G401.6 (cell line): ENCODE results near the gene FOXI3.
"Not testable (repeated sequence)": the region's sequence is repeated elsewhere in the genome, so short reads cannot be mapped to it uniquely, and the experiment has no call there.

ENCODE experiments used
- FAIRE-seq: peaks from 2 replicates; lab custom pipeline; 2012; peaks lifted over from hg19 to GRCh38; lab: Jason Lieb, UNC

FOXI3 gene

DNA sequence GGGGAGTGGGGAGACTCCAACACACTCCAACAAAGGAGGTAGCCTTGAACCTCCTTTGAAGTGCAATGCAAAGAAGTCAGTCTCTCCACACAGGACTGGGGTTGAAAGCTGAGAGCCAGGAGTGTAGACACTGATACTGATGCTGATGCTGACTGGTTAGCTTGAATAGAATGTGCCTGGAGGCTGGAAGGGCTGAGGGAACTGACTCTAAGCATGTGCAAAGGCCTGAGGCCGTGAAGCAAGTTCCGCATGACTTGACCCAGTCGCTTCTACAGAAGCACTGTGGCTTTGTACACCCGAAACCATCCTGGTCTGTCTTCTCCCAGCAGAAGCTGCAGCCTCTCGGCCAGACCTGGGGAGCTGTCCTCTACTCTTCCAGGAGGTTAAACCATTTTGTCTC lies 10.4 kb downstream of the FOXI3 start:
- no peak for FAIRE-seq

DNA sequence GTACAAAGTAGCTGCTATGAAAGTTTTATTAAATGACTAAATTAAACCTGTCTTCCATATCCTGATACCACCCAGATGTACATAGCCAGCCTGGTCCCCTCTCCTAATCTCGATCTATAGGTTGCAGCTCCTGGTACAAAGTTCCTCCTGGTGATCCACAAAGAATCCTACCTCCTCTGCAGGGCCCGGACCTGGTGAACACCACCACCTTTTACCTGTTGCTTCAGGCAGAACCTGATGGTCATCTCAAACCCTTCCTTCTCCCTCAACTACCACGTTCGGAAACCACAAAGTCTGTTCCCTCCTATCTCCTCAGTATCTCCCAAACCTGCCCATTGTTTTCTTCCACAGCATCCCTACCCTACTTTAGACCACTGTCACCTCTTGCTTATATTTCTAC lies 15.5 kb downstream of the FOXI3 start:
- no peak for FAIRE-seq

GRCh38 chr2:88429929-88430328 lies 22.6 kb downstream of the FOXI3 start:
- FAIRE-seq, result no peak

GRCh38 chr2:88423733-88424132 lies 28.8 kb downstream of the FOXI3 start:
- no peak for FAIRE-seq

DNA sequence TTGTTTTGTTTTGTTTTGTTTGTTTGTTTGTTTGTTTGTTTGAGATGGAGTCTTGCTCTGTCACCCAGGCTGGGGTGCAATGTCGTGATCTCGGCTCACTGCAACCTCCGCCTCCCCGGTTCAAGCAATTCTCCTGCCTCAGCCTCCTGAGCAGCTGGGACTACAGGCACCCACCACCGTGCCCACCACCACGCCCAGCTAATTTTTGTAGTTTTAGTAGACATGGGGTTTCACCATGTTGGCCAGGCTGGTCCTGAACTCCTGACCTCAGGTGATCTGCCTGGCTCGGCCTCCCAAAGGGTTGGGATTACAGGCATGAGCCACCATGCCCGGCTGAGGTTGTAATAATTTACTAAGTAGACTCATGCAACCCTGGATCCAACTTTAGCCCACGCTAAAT lies 33.4 kb downstream of the FOXI3 start:
- FAIRE-seq, result not testable (repeated sequence)

DNA sequence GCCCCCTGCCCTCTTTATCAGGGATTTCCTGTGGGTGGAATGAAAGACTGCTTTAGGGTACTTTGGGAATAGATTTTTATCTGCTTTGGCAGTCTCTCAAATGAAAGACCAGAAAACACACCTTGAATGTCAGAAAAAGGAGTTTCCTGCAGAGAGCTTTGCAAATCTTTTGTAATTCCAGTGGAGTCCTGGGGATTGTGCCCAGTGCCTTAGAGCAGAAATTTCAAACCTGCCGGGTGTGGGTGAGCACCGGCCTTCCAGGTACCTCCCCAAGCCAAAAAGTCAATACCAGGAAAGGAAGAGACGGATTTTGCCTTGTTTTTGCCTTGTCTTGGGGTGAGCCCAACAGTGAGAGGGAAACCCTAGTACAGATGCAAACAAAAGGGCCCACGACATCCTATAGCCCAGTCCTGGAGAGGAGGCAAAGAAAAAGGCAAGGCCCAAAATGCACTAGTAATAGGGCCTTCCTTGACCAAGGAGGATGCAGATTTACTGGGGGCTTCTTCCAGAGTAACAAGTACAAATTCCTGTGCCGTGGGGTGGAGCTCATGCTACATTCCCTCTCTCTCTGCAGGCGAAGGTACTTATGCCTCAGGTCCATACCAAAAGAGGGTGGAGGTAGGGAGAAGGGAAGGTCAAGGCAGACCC lies 36.4 kb downstream of the FOXI3 start:
- no peak for FAIRE-seq

GRCh38 chr2:88408870-88409269 lies 43.6 kb downstream of the FOXI3 start:
- FAIRE-seq, result not testable (repeated sequence)

GRCh38 chr2:88400037-88400767 lies 52.3 kb downstream of the FOXI3 start:
- FAIRE-seq, result no peak

- FAIRE-seq, result no peak
Measured at GRCh38 chr2:88398180-88398579, 54.3 kb downstream of the FOXI3 start.
